Ishikawa (cell line): ENCODE data around the gene TMEM131.

ENCODE experiments used
- CEBPB ChIP-seq: IDR thresholded peaks from 2 replicates; pipeline ENCODE4 v1.6.1; 2012
- CREB1 ChIP-seq: IDR thresholded peaks from 2 replicates; pipeline ENCODE4 v1.6.1; 2012; ENCODE audit warnings: low read depth
- EGR1 ChIP-seq: IDR thresholded peaks from 2 replicates; pipeline ENCODE4 v1.6.1; 2012
- EP300 ChIP-seq: IDR thresholded peaks from 2 replicates; pipeline ENCODE4 v1.6.1; 2012; ENCODE audit warnings: borderline replicate concordance
- FOXM1 ChIP-seq: IDR thresholded peaks from 2 replicates; pipeline ENCODE4 v1.6.1; 2012; ENCODE audit warnings: low read depth, borderline replicate concordance
- NFIC ChIP-seq: IDR thresholded peaks from 2 replicates; pipeline ENCODE4 v1.6.1; 2012
- RAD21 ChIP-seq: IDR thresholded peaks from 2 replicates; pipeline ENCODE4 v1.6.1; 2012; ENCODE audit warnings: low read depth
- REST ChIP-seq: IDR thresholded peaks from 2 replicates; pipeline ENCODE4 v1.6.1; 2012; ENCODE audit warnings: low read depth, mild to moderate bottlenecking
- TAF1 ChIP-seq: IDR thresholded peaks from 2 replicates; pipeline ENCODE4 v1.6.1; 2012; ENCODE audit warnings: low read depth, mild to moderate bottlenecking
- TCF12 ChIP-seq: IDR thresholded peaks from 2 replicates; pipeline ENCODE4 v1.6.1; 2012; ENCODE audit warnings: low read depth
- TEAD4 ChIP-seq: IDR thresholded peaks from 2 replicates; pipeline ENCODE4 v1.6.1; 2012
- USF1 ChIP-seq: IDR thresholded peaks from 2 replicates; pipeline ENCODE4 v1.6.1; 2012
- YY1 ChIP-seq: IDR thresholded peaks from 2 replicates; pipeline ENCODE4 v1.6.1; 2012; ENCODE audit warnings: low read depth
- ZBTB7A ChIP-seq: IDR thresholded peaks from 2 replicates; pipeline ENCODE4 v1.6.1; 2012; ENCODE audit warnings: low read depth
- TF ChIP-seq, protein P1 (sequence below): IDR thresholded peaks from 2 replicates; pipeline ENCODE4 v1.6.1; 2012

TMEM131 gene

GRCh38 chr2:98014379-98014778 is 18.6 kb upstream of the TMEM131 start:
- TF ChIP-seq, protein P1, sequence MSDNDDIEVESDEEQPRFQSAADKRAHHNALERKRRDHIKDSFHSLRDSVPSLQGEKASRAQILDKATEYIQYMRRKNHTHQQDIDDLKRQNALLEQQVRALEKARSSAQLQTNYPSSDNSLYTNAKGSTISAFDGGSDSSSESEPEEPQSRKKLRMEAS, result no peak
- TF ChIP-seq TEAD4 (no peak), CREB1 (no peak), EGR1 (no peak), USF1 (no peak), YY1 (no peak), TCF12 (no peak), TAF1 (no peak), RAD21 (no peak), ZBTB7A (no peak), EP300 (no peak), FOXM1 (no peak)

GRCh38 chr2:98013407-98014042 is 17.8 kb upstream of the TMEM131 start:
- TF ChIP-seq TAF1 (no peak), REST (no peak), EGR1 (no peak), CEBPB (no peak), NFIC (no peak), YY1 (no peak), ZBTB7A (no peak), TEAD4 (no peak), FOXM1 (no peak), RAD21 (no peak), EP300 (no peak)
- TF ChIP-seq, protein P1, result no peak

- TF ChIP-seq EP300 (no peak), TEAD4 (no peak), CEBPB (no peak), TAF1 (no peak), YY1 (no peak), RAD21 (no peak), NFIC (no peak), CREB1 (no peak), EGR1 (no peak), REST (no peak), TCF12 (no peak), FOXM1 (no peak), USF1 (no peak), ZBTB7A (no peak)
- TF ChIP-seq, protein P1, result no peak
Measured at GRCh38 chr2:98012561-98012991, 16.8 kb upstream of the TMEM131 start.

GRCh38 chr2:98009887-98010760 is 14.4 kb upstream of the TMEM131 start:
- TF ChIP-seq EGR1, result no peak
- TF ChIP-seq EP300, result no peak
- TF ChIP-seq NFIC, result no peak
- TF ChIP-seq, protein P1, result no peak
- no peak for TF ChIP-seq CREB1
- TF ChIP-seq TAF1, result no peak
- no peak for TF ChIP-seq RAD21
- no peak for TF ChIP-seq ZBTB7A
- no peak for TF ChIP-seq FOXM1
- no peak for TF ChIP-seq TEAD4
- TF ChIP-seq USF1, result no peak

DNA sequence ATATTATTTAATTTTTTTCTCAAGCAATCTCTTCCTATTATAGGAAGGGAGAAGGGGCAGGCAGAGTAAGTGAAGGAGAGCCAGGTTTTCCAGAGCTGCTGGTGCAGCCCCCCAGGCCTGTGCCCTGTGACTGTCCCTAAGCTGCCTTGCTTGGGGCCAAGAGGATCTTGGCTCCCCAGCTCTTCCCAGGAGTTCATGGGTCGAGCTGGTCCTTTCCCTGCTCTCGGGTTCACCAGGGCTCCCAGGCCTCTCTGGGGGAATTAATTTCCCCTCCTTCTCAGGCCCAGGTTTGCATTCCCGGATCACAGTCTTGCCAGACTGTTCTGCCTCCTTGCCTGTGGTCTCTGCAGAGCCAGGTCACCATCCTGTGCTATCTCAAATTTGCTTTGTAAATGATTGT is 12.7 kb upstream of the TMEM131 start:
- TF ChIP-seq FOXM1, result no peak
- TF ChIP-seq, protein P1, result no peak
- TF ChIP-seq EGR1, result no peak
- no peak for TF ChIP-seq EP300
- TF ChIP-seq CEBPB, result no peak
- no peak for TF ChIP-seq CREB1
- TF ChIP-seq TAF1, result no peak
- no peak for TF ChIP-seq NFIC
- no peak for TF ChIP-seq TCF12
- TF ChIP-seq ZBTB7A, result no peak
- TF ChIP-seq TEAD4, result no peak
- TF ChIP-seq YY1, result no peak
- no peak for TF ChIP-seq RAD21
- TF ChIP-seq REST, result no peak
- TF ChIP-seq USF1, result no peak
